Muscle layer of duodenum (tissue), 2 donors: ENCODE results near the gene NATD1.

Source experiments
- H3K27ac ChIP-seq: one replicate; pipeline ENCODE4 v1.7.0; 2013; ENCODE audit warnings: mild to moderate bottlenecking, low read length
- H3K27me3 ChIP-seq: one replicate; pipeline ENCODE4 v1.7.0; 2013; ENCODE audit warnings: low read depth, mild to moderate bottlenecking, control low read depth, low read length
- H3K36me3 ChIP-seq, 2 donors: one replicate each; pipeline ENCODE4 v1.7.0; 2013; ENCODE audit warnings: low read length in 2 of 2, control low read depth in 1 of 2, mild to moderate bottlenecking in 1 of 2; ENCODE audit not compliant: insufficient read depth in 2 of 2, control insufficient read depth in 1 of 2
- H3K4me1 ChIP-seq, 2 donors: one replicate each; pipeline ENCODE4 v1.7.0; 2013; ENCODE audit warnings: low read length in 2 of 2, mild to moderate bottlenecking in 2 of 2, control low read depth in 1 of 2, moderate library complexity in 1 of 2; ENCODE audit not compliant: insufficient read depth in 2 of 2, control insufficient read depth in 1 of 2
- H3K4me3 ChIP-seq, 2 donors: one replicate each; pipeline ENCODE4 v1.7.0; 2013; ENCODE audit warnings: low read length in 2 of 2, low read depth in 1 of 2, mild to moderate bottlenecking in 1 of 2
- H3K9me3 ChIP-seq, 2 donors: one replicate each; pipeline ENCODE4 v1.7.0; 2013; ENCODE audit warnings: low read length in 2 of 2, control low read depth in 1 of 2, mild to moderate bottlenecking in 1 of 2; ENCODE audit not compliant: control insufficient read depth in 1 of 2
- donor health status: healthy.

The NATD1 gene

GRCh38 chr17:21208352-21208751, 44.9 kb downstream of the NATD1 start:
- no peaks in the 10 kb centered on the region for H3K27me3 ChIP-seq
- peaks cover 15 to 50% of the 10 kb centered on the region in 2 donors for H3K4me1 ChIP-seq
- peaks cover 20 to 22% of the 10 kb centered on the region in 2 donors for H3K36me3 ChIP-seq
- no peaks in the 10 kb centered on the region for H3K9me3 ChIP-seq
- no peak overlapping the region for H3K4me3 ChIP-seq
- H3K27ac ChIP-seq = no peak overlapping the region

GRCh38 chr17:21204935-21205334, 48.3 kb downstream of the NATD1 start:
- Histone ChIP-seq H3K27me3 (no peaks in the 10 kb centered on the region), H3K4me3 (no peak overlapping the region), H3K9me3 (no peaks in the 10 kb centered on the region), H3K27ac (no peak overlapping the region), H3K4me1 (peaks cover 0 to 30% of the 10 kb centered on the region in 2 donors), H3K36me3 (peaks cover 10 to 11% of the 10 kb centered on the region in 2 donors)

- Histone ChIP-seq H3K36me3 (peaks cover 2 to 15% of the 10 kb centered on the region in 2 donors), H3K4me1 (peaks cover 0 to 32% of the 10 kb centered on the region in 2 donors), H3K4me3 (no peak overlapping the region), H3K27ac (no peak overlapping the region), H3K27me3 (no peaks in the 10 kb centered on the region), H3K9me3 (no peaks in the 10 kb centered on the region)
Observed at GRCh38 chr17:21202512-21202911, 50.7 kb downstream of the NATD1 start.

- H3K27me3 ChIP-seq = no peaks in the 10 kb centered on the region
- no peak overlapping the region for H3K4me3 ChIP-seq
- peaks cover 0 to 32% of the 10 kb centered on the region in 2 donors for H3K4me1 ChIP-seq
- no peak overlapping the region for H3K27ac ChIP-seq
- H3K9me3 ChIP-seq = no peaks in the 10 kb centered on the region
- H3K36me3 ChIP-seq = peaks cover 8 to 21% of the 10 kb centered on the region in 2 donors
Observed at GRCh38 chr17:21201874-21202273, 51.3 kb downstream of the NATD1 start.

GRCh38 chr17:21201298-21201595, 52.0 kb downstream of the NATD1 start:
- Histone ChIP-seq H3K9me3 (no peaks in the 10 kb centered on the region), H3K27ac (no peak overlapping the region), H3K36me3 (peaks cover 8 to 27% of the 10 kb centered on the region in 2 donors), H3K4me1 (peaks cover 0 to 32% of the 10 kb centered on the region in 2 donors), H3K4me3 (no peak overlapping the region), H3K27me3 (no peaks in the 10 kb centered on the region)

GRCh38 chr17:21200590-21201297, 52.5 kb downstream of the NATD1 start:
- peaks cover 8 to 27% of the 10 kb centered on the region in 2 donors for H3K36me3 ChIP-seq
- H3K27me3 ChIP-seq = no peaks in the 10 kb centered on the region
- H3K9me3 ChIP-seq = no peaks in the 10 kb centered on the region
- H3K4me1 ChIP-seq = peaks cover 0 to 32% of the 10 kb centered on the region in 2 donors
- no peak overlapping the region for H3K27ac ChIP-seq
- no peak overlapping the region for H3K4me3 ChIP-seq

GRCh38 chr17:21199856-21200255, 53.4 kb downstream of the NATD1 start:
- peaks cover 8 to 27% of the 10 kb centered on the region in 2 donors for H3K36me3 ChIP-seq
- no peak overlapping the region for H3K4me3 ChIP-seq
- peaks cover 0 to 27% of the 10 kb centered on the region in 2 donors for H3K4me1 ChIP-seq
- no peaks in the 10 kb centered on the region for H3K27me3 ChIP-seq
- no peaks in the 10 kb centered on the region for H3K9me3 ChIP-seq
- no peak overlapping the region for H3K27ac ChIP-seq

- no peaks in the 10 kb centered on the region for H3K9me3 ChIP-seq
- peaks cover 0 to 22% of the 10 kb centered on the region in 2 donors for H3K4me1 ChIP-seq
- no peak overlapping the region for H3K4me3 ChIP-seq
- H3K27me3 ChIP-seq = no peaks in the 10 kb centered on the region
- peaks cover 8 to 27% of the 10 kb centered on the region in 2 donors for H3K36me3 ChIP-seq
- H3K27ac ChIP-seq = no peak overlapping the region
Observed at GRCh38 chr17:21199311-21199710, 53.9 kb downstream of the NATD1 start.

- Histone ChIP-seq H3K27me3 (no peaks in the 10 kb centered on the region), H3K36me3 (peaks cover 8 to 27% of the 10 kb centered on the region in 2 donors), H3K9me3 (no peaks in the 10 kb centered on the region), H3K27ac (no peak overlapping the region), H3K4me1 (peaks cover 0 to 18% of the 10 kb centered on the region in 2 donors), H3K4me3 (no peak overlapping the region)
Observed at GRCh38 chr17:21198411-21198810, 54.8 kb downstream of the NATD1 start.

GRCh38 chr17:21196126-21196525, 57.1 kb downstream of the NATD1 start:
- Histone ChIP-seq H3K36me3 (peaks cover 12 to 31% of the 10 kb centered on the region in 2 donors), H3K27ac (no peak overlapping the region), H3K27me3 (no peaks in the 10 kb centered on the region), H3K4me3 (no peak overlapping the region), H3K4me1 (peaks cover 4 to 16% of the 10 kb centered on the region in 2 donors), H3K9me3 (no peaks in the 10 kb centered on the region)

GRCh38 chr17:21194703-21195102, 58.5 kb downstream of the NATD1 start:
- Histone ChIP-seq H3K4me3 (no peak overlapping the region), H3K27me3 (no peaks in the 10 kb centered on the region), H3K36me3 (peaks cover 17 to 35% of the 10 kb centered on the region in 2 donors), H3K27ac (no peak overlapping the region), H3K4me1 (peaks cover 4 to 8% of the 10 kb centered on the region in 2 donors), H3K9me3 (no peaks in the 10 kb centered on the region)

- peaks cover 22 to 36% of the 10 kb centered on the region in 2 donors for H3K36me3 ChIP-seq
- H3K27me3 ChIP-seq = no peaks in the 10 kb centered on the region
- no peak overlapping the region for H3K27ac ChIP-seq
- H3K9me3 ChIP-seq = no peaks in the 10 kb centered on the region
- H3K4me1 ChIP-seq = peaks cover 4 to 5% of the 10 kb centered on the region in 2 donors
- H3K4me3 ChIP-seq = no peak overlapping the region
Observed at GRCh38 chr17:21194226-21194625, 59.0 kb downstream of the NATD1 start.
